ENCODE data around the gene TRERF1.

- TF ChIP-seq, protein P1, sequence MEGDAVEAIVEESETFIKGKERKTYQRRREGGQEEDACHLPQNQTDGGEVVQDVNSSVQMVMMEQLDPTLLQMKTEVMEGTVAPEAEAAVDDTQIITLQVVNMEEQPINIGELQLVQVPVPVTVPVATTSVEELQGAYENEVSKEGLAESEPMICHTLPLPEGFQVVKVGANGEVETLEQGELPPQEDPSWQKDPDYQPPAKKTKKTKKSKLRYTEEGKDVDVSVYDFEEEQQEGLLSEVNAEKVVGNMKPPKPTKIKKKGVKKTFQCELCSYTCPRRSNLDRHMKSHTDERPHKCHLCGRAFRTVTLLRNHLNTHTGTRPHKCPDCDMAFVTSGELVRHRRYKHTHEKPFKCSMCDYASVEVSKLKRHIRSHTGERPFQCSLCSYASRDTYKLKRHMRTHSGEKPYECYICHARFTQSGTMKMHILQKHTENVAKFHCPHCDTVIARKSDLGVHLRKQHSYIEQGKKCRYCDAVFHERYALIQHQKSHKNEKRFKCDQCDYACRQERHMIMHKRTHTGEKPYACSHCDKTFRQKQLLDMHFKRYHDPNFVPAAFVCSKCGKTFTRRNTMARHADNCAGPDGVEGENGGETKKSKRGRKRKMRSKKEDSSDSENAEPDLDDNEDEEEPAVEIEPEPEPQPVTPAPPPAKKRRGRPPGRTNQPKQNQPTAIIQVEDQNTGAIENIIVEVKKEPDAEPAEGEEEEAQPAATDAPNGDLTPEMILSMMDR (conservative IDR thresholded peaks at IDR 0.05; ENCODE audit: low read depth, low read length), result no peak
- TF ChIP-seq, protein P2, sequence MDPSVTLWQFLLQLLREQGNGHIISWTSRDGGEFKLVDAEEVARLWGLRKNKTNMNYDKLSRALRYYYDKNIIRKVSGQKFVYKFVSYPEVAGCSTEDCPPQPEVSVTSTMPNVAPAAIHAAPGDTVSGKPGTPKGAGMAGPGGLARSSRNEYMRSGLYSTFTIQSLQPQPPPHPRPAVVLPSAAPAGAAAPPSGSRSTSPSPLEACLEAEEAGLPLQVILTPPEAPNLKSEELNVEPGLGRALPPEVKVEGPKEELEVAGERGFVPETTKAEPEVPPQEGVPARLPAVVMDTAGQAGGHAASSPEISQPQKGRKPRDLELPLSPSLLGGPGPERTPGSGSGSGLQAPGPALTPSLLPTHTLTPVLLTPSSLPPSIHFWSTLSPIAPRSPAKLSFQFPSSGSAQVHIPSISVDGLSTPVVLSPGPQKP (IDR thresholded peaks at IDR 0.05; ENCODE audit: borderline replicate concordance, low read depth, low read length), result no peak
- TF ChIP-seq POLR2A (IDR thresholded peaks at IDR 0.05; ENCODE audit: low read depth, low read length), result no peak
- TF ChIP-seq SMC3 (IDR thresholded peaks at IDR 0.05; ENCODE audit: low read depth, low read length), result no peak
- no peak for TF ChIP-seq CHD1 (IDR thresholded peaks at IDR 0.05; ENCODE audit: low read depth, low read length)
Measured at GRCh38 chr6:42431877-42432276, 19.8 kb downstream of the TRERF1 start.

Data from IMR-90 (cell line).